HG02970 (cell line): ENCODE measurements around the gene PRRC2B.
"Not testable (repeated sequence)": the region's sequence is repeated elsewhere in the genome, so short reads cannot be mapped to it uniquely, and the experiment has no call there.

Source experiments
- ATAC-seq: cut with Tn5 transposase; IDR thresholded peaks from one replicate; pipeline ENCODE4 v1.9.1; 2021; ENCODE audit warnings: mild to moderate bottlenecking, moderate library complexity, moderate number of reproducible peaks; ENCODE audit not compliant: unreplicated experiment, low FRiP score

PRRC2B gene

DNA sequence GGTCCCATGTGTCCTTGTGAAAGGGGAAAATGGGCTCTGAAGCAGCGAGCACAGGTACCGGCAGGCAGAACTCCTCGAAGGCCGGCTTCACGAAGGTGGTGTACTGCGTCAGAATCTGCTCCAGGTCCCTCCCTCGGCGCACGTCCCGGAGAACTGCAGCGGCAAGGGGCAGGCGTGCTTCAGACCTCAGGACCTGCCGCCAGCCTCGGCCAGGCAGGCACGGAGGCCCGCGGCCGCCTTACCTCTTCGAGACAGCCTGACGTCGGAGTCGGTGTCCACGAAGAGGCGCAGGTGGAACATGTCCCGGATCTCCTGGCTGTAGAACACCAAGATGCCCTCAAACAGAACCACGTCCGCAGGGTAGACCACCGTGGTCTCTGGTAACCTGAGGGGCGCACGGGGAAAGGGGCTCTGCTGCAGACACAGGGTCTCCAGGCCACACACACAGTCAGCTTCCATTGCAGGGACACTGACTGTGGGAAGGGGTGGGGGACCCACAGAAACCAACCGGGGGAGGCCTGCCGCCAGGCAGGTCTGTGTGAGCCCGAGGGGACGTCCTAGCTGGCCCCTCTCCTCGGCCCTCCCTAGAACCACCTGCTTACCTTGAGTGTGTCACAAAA, 135.1 kb downstream of the PRRC2B start:
- no peak for ATAC-seq

DNA sequence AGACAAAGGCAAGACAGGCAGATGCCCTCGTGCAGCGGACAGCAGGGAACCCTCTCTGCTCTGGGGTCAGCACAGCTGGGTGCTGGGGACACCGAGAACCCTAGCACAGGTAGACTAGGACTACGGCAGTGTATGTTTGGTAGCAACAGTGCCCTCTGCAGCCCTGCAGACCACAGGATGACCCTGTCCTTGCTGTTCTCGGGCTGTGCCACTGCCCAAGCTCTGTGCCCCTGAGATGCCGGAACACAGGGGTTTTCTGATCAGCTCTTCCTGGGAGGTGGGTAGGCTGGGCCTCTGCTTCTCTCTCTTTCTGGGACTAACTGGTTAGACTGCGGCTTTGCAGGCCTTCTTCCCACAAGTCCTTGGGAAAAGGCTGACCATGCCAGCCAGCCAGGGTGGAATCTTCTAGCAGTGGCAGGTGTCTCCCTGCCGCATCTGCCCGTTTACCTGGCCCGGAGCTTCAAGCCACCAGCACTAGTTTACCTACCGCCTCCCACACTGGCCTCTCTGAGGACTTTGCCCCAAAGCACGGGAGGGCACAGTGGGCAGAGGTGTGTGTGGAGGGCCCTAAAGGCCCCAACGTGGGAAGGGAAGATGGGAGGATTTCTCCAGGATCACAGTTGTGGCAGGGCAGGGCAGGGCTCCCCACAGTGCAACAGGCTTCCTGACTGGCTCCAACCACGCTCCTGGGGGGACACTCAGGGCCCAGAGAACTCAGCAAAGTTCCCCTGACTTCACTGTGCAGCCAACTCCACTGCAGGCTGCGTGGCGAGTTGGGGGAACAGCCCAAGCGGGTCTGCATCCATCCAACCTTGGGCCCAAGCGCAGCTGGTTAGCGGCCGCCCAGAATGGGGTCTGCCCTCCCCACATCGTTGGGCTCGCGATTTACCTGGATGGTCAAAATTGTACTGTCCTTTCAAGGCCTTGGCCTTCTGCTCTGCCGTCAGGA, 136.0 kb downstream of the PRRC2B start:
- no peak for ATAC-seq

DNA sequence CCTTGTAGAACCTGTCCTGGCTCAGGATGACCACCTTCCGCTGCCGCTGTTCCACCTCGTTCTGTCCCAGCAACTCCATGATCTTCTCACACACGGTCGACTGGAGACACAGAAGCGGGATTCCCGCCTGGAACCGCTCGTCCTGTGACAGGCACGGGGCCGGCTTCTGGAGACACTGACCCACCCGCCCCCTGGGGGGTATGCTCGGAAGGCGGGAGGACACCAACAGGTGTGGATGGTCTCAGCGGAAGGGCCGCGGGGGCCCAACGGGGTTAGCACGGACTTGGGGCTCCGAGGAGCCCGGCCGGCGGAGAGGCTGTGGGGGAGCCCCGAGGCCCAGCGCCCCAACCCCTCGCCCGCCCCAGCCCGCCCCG, 136.6 kb downstream of the PRRC2B start:
- ATAC-seq, result no peak

DNA sequence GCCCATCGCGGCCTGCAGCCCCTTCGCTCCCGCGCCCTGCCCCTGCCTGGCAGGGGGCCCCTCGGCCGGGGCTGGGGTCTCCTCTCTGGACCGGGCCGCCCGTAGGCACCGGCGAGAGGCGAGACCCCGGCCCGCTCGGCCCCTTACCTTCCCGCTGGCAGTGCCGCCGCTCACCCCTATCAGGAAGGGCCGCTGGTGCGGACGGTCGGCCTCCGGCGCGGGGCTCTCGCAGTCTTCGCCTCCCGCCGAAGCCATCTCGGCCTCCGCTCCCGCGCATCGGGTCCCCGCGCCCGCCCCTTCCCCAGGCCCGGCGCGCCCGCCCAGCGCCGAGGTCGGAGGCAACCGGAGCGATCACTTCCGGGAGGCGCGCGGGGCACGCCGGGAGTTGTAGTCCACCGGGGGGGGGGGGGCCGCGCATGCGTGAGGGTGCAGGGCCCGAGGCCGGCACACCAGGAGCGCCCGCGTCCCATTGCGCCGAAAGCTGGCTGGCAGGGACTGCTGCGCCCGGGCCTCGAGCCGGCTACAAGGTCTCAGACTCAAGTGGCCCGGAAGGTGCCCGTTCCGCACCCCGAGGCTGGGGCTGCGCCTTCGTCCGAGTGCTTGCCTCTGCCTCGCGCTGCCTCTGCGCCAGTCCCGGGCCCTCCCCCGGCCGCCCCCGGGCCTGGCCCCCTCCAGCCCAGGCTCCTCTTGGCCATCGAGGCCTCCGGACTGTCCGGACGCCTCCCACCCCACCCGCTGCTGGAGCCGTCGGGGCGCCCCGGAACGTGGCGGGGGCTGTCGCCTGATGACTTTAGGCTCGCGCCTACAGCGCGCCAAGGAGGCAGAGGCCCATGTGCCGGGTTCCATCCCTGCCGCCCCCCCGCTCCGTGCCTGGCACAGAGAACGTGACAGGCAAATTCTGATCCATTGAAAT, 137.3 kb downstream of the PRRC2B start, which contains the start of gene UCK1:
TSS of gene UCK1 (minus strand) at position 344 of the 913 bp plus-strand sequence. CDS start at position 255, 89 bp downstream.
- ATAC-seq, result peak; percentile 78

DNA sequence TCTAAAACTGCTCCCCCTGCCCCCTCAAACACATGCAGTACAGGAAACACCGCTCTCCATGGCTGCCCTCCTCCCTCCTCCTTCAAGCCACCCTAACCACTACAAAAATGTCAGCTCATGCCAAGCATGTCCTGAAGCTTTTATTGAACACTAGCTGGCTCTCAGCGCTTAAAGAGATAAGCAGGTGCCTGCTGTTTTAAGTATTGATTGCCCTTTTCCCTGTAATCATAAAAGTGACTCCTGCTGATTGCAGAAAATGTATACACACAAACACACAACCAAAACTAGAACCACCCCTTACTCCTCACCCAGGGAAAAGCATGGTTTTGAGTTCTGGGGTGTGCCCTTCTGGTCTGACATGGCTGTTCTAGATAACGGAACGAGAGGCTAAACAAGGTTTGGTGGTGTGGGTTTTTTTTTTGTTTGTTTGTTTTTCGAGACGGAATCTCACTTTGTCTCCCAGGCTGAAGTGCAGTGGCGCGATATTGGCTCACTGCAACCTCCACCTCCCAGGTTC, 140.9 kb downstream of the PRRC2B start:
- no peak for ATAC-seq

DNA sequence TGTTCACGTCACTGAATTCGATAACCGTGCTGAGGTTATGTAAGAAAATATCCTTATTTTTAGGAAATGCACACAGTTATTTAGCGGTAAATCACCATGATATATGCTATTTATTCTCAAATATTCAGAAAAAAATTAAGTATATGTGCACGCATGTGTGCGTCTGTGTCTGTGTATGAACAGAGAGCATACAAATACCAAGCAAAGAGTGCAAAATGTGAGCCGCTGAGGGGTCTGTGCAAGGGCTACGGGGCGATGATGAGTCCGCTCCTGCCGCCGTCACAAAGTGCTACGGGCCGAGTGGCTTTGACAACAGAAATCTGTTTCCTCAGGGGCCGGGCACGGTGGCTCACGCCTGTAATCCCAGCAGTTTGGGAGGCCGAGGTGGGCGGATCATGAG, 144.1 kb downstream of the PRRC2B start:
- ATAC-seq, result no peak

DNA sequence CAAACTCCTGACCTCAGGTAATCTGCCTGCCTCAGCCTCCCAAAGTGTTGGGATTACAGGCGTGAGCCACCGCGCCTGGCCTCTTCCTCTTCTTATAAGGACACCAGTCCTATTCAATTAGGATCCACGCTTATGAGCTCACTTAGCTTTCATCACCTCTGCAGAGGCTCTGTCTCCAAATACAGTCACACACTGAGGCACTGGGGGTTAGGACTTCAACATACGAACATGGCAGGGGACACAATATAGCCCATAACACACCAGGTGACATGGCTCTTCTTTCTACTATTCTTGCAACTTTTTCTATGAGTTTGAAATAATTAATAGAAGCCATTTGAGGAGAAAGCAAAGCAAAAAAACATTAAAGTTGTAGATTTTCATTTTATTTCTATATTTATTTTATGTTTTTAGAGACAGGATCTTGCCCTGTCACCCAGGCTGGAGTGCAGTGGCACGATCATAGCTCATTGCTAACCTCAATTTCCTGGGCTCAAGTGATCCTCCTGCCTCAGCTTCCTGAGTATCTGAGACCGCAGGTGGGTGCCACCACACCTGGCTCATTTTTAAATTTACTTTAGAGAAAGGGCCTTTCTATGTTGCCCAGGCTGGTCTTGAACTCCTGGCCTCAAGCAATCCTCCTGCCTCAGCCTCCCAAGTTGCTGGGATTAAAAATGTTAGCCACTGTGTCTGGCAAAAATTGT, 145.5 kb downstream of the PRRC2B start:
- no peak for ATAC-seq

DNA sequence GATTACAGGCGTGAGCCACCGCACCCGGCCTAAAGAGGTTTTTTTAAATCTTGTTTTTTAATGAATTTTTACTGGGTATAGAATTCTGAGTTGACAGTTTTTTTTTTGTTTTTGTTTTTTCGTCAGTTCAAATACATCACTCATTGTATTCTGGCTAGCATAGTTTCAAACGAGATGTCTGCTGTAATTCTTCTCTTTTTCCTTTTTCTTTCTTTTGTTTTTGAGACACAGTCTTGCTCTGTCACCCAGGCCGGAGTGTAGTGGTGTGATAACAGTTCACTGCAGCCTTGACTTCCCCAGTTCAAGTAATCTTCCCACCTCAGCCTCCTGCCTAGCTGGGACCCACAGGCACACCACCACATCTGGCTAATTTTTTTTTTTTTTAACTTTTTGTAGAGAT, 149.3 kb downstream of the PRRC2B start:
- no peak for ATAC-seq

DNA sequence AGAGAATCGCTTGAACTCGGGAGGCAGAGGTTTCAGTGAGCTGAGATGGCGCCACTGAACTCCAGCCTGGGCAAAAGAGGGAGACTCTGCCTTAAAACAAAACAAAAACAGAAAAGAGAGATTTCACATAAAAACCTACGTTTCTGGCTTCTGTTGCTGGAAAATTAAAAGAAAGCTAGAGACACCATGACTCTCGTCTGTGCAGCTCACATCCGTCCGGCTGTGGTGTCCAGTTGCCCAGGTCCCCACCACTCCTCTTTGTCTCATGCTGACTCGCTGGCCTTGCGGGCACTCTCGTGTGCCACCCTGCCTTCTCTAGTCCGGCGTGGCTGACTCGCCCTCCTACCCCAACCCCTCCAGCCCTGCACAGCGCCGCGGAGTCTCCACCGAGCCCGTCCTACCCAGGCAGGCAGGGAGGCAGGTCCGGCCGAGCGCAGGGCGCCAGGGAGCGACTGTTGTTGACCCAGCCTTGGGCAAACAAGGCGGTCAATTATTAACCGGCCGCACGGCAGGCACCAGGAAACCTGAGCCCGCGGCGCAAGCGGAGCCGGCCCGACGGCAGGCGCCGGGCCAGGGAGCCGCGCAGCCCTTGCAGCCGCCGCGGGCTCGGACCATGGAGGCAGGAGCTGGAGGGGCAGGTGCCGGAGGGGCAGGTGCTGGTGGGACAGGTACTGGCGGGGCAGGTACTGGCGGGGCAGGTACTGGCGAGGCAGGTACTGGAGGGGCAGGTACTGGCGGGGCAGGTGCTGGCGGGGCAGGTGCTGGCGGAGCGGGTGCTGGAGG, 151.3 kb downstream of the PRRC2B start, which contains the start of gene PRRT1B:
TSS of gene PRRT1B (plus strand) at position 521 of the 783 bp plus-strand sequence. CDS start at position 614, 93 bp downstream.
- no peak for ATAC-seq

DNA sequence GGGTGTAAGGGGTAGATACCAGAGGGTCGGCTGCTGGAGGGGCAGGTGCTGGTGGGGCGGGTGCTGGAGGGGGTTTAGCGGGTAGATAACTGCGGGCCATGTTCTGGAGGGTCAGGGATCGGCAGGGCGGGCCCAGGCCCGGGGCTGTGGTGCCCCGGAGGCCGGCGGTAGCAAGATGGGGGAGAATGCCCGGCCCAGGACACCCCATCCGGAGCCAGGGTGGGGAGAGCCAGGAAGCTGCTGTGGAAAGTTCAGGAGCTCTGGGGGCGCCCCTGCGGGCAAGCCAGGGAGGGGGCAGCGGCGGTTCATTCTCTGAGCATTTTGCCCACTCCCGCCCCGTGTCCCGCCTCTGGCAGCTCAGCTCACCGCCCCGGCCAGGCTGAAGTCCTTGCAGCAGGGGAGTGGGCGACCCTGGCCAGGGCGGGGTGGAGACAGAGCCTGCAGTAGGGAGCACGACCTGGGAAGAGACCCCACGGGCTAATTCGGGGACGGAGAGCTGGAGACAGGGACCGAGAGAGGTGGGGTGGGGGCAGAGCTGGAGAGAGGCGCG, 152.0 kb downstream of the PRRC2B start:
- no peak for ATAC-seq

DNA sequence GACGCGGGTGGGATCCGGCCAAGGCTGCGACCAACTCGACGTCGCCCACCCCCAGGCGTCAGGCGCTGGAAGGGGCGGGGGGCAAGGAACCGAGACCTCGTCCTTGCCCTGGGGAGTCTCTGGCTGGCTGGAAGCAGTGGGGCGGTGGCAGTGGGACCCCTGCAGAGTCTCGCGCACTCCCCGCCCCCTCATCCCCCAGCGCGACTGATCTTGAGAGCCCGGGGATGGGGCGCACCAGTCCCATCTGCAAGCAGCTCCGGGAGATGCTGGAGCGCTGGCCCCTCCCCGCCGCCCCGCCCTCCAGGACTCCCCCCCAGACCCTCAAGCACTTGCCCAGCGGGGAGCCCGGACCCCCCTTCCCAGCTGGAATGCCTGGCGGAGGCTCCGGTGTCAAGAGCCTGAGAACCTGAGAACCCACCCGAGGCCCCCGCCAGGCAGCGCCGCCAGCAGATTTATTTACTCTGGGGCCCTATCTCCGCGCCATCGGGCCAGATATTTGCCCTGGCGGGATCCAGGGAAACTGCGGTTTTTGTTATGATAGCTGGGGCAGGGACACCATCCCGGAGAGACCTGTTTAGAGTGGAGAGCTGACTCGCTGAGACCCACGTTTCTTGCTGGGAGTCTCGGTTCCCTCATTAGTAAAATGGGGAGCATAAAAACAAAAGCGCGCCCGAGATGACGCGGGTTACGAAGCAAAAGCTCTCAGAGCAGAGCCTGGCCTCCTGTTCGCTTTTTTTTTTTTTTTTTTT, 152.6 kb downstream of the PRRC2B start:
- no peak for ATAC-seq

DNA sequence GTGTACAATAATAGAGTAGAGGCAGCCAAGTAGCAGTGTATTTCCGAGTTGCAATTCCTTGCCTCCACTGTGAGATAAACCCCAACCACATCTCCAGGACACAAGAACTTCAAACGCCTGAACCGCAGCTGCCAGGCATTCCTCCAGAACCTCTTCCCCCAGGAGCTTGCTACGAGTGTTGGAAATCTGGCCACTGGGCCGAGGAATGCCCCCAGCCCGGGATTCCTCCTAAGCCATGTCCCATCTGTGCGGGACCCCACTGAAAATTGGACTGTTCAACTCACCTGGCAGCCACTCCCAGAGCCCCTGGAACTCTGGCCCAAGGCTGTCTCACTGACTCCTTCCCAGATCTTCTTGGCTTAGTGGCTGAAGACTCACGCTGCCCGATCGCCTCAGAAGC, 155.3 kb downstream of the PRRC2B start:
- ATAC-seq, result not testable (repeated sequence)
